Choroid plexus epithelial cell (primary cell): ENCODE measurements around the gene CENPX.
A peak's percentile ranks its signal among the peaks of the same experiment; 100 is the strongest.

Source experiments
- DNase-seq: peaks from one replicate; pipeline ENCODE4 v3.0.0-alpha.2; 2010; ENCODE audit warnings: low read depth
- H3K4me3 ChIP-seq: 2 replicates; pipeline ENCODE4 v1.5.1; 2011; ENCODE audit warnings: low read depth, mild to moderate bottlenecking, control low read depth, low read length, moderate library complexity
- TF ChIP-seq, protein P1 (sequence below): conservative IDR thresholded peaks from 2 replicates; pipeline ENCODE4 v1.5.1; 2011; ENCODE audit warnings: low read depth, mild to moderate bottlenecking, control low read depth, inconsistent platforms, low read length, moderate library complexity

CENPX gene

GRCh38 chr17:81992306-81993102, 30.2 kb downstream of the CENPX start:
- TF ChIP-seq, protein P1, sequence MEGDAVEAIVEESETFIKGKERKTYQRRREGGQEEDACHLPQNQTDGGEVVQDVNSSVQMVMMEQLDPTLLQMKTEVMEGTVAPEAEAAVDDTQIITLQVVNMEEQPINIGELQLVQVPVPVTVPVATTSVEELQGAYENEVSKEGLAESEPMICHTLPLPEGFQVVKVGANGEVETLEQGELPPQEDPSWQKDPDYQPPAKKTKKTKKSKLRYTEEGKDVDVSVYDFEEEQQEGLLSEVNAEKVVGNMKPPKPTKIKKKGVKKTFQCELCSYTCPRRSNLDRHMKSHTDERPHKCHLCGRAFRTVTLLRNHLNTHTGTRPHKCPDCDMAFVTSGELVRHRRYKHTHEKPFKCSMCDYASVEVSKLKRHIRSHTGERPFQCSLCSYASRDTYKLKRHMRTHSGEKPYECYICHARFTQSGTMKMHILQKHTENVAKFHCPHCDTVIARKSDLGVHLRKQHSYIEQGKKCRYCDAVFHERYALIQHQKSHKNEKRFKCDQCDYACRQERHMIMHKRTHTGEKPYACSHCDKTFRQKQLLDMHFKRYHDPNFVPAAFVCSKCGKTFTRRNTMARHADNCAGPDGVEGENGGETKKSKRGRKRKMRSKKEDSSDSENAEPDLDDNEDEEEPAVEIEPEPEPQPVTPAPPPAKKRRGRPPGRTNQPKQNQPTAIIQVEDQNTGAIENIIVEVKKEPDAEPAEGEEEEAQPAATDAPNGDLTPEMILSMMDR = no peak
- DNase-seq = no peak
- H3K4me3 ChIP-seq = no peak overlapping the region

- peak; percentile 36 for DNase-seq
- no peak overlapping the region for H3K4me3 ChIP-seq
- TF ChIP-seq, protein P1 = no peak
Observed at GRCh38 chr17:81991684-81992305, 30.9 kb downstream of the CENPX start.

DNA sequence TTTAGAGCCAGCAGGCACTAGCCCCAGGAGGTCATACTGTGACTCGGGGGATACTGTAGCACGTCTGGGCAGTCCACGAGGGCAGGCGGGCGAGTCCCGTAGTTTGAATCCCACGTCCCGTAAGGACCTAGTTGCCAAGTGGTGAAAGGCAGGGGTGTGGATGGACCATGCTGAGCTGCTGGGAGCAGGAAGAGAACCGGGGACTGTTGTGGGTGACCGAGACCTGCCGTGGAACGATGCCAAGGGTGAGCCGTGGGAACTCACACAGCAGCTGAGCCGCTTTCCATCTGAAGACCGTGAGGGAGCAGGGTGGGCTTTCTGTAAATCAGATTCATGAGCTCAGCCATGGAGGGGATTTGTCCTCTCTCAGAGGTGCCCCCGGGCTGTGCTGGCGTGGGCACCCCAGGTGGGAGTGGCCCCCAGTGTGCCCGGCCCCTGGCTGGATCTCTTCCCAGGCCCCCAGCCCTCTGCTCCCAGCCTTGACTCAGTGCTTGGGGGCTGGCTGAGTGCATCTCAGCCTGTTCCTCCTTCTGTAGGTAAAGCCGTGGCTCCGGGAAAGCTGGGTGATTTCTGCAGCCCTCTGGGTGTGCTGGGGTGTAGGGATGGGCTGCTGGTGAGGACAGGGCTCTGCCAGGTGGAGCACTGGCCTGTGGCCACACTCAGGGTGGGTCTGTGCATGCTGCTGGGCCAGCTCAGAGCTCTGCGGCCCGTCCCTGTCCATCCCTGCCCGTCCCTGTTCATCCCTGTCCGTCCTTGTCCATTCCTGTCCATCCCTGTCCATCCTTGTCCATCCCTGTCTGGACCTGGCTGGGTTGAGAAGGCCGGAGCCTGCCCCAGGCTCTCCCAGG, 31.6 kb downstream of the CENPX start:
- TF ChIP-seq, protein P1 = no peak
- DNase-seq = no peak
- H3K4me3 ChIP-seq = no peak overlapping the region

DNA sequence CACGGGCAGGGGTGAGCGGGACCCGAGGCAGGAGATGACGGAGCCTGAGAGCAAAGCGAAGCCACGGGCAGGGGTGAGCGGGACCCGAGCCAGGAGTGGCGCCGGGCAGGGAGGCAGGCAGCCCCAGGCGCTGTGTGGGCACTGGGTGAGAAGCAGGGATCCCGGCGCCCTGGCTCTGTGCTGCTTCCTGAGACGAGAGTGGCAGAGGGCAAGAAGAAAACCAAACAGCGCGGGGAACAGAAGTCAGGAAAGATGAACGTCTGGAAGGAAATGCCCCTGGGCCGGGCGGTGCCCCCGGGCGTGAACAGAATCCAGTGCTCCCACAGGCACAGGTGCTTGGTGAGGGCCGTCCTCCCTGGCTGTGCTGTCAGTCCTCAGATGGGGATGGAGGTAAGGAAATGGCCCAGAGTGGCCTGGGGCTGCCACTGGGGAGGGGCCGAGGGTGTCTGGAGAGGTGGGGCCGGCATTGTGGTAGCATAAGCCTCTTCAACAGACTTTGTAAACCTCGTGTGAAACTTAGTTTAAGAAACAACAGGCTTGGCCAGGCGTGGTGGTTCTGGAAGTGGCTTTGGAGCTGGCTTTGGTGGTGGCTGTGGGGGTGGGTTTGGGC, 35.4 kb downstream of the CENPX start:
- TF ChIP-seq, protein P1 = no peak
- DNase-seq = no peak
- no peak overlapping the region for H3K4me3 ChIP-seq

DNA sequence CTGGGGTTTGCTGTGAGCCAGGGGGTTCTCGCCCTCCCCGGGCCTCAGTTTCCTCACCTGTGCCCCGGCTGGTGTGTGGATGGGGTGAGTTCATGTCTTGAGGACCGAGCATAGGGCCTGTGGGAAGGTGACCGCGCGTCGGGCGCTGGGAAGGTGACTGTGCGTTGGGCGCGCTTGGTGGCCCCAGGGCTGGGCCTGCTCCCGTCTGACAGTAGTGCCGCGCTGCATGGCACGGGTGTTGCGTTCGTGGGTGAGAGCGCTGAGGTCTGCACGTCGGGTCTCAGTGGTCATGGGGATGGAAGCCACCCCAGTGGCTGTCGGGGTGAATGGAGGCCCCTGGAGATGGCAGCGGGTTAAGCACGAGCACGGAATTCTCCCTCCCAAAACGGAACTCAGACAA, 36.1 kb downstream of the CENPX start:
- no peak for DNase-seq
- TF ChIP-seq, protein P1 = no peak
- H3K4me3 ChIP-seq = no peak overlapping the region

- no peak for DNase-seq
- TF ChIP-seq, protein P1 = no peak
- no peak overlapping the region for H3K4me3 ChIP-seq
Observed at GRCh38 chr17:81984773-81985410, 37.8 kb downstream of the CENPX start.
